Trophoblast cell (in vitro differentiated cells and primary cell): ENCODE data around the gene SHROOM4.

Source experiments
- DNase-seq, 2 donors: peaks; one replicate each; pipeline ENCODE4 v3.0.0-alpha.2; 2016
- H2AFZ ChIP-seq: 2 replicates; pipeline ENCODE4 v1.6.1; 2013; ENCODE audit warnings: low read length, moderate library complexity, mild to moderate bottlenecking; ENCODE audit not compliant: insufficient read depth, poor library complexity
- H2AK5ac ChIP-seq: 2 replicates; pipeline ENCODE4 v1.6.1; 2013; ENCODE audit warnings: mild to moderate bottlenecking, low read length
- H2BK120ac ChIP-seq: 2 replicates; pipeline ENCODE4 v1.6.1; 2013; ENCODE audit warnings: low read length, mild to moderate bottlenecking, moderate library complexity; ENCODE audit not compliant: insufficient read depth, poor library complexity
- H2BK12ac ChIP-seq: 2 replicates; pipeline ENCODE4 v1.6.1; 2013; ENCODE audit warnings: mild to moderate bottlenecking, low read length, moderate library complexity
- H2BK5ac ChIP-seq: 2 replicates; pipeline ENCODE4 v1.6.1; 2013; ENCODE audit warnings: low read length, low read depth, moderate library complexity, mild to moderate bottlenecking; ENCODE audit not compliant: poor library complexity
- H3K14ac ChIP-seq: 2 replicates; pipeline ENCODE4 v1.6.1; 2013; ENCODE audit warnings: mild to moderate bottlenecking, low read length
- H3K18ac ChIP-seq: 2 replicates; pipeline ENCODE4 v1.6.1; 2013; ENCODE audit warnings: mild to moderate bottlenecking, low read length
- H3K23ac ChIP-seq: 2 replicates; pipeline ENCODE4 v1.6.1; 2013; ENCODE audit warnings: low read length
- H3K27ac ChIP-seq: 2 replicates; pipeline ENCODE4 v1.5.1; 2013; ENCODE audit warnings: low read depth, mild to moderate bottlenecking, inconsistent platforms, low read length, moderate library complexity
- H3K27me3 ChIP-seq: 2 replicates; pipeline ENCODE4 v1.6.1; 2013; ENCODE audit warnings: inconsistent platforms, mild to moderate bottlenecking, low read length, moderate library complexity; ENCODE audit not compliant: insufficient read depth
- H3K36me3 ChIP-seq, 2 experiments: 1 replicate in 1 of 2; 2 replicates in 1 of 2; pipeline ENCODE4 v1.6.1; 2013; ENCODE audit warnings: low read length in 2 of 2, mild to moderate bottlenecking in 2 of 2, moderate library complexity in 1 of 2; ENCODE audit not compliant: insufficient read depth in 2 of 2, control insufficient read depth in 1 of 2
- H3K4ac ChIP-seq: 2 replicates; pipeline ENCODE4 v1.6.1; 2013; ENCODE audit warnings: low read depth, mild to moderate bottlenecking, low read length, moderate library complexity
- H3K4me1 ChIP-seq, 2 experiments: 1 replicate in 1 of 2; 2 replicates in 1 of 2; pipeline ENCODE4 v1.6.1; 2013; ENCODE audit warnings: low read length in 2 of 2, mild to moderate bottlenecking in 2 of 2, moderate library complexity in 1 of 2; ENCODE audit not compliant: insufficient read depth in 2 of 2, control insufficient read depth in 1 of 2
- H3K4me2 ChIP-seq: 2 replicates; pipeline ENCODE4 v1.6.1; 2013; ENCODE audit warnings: inconsistent platforms, mild to moderate bottlenecking, low read length, moderate library complexity
- H3K4me3 ChIP-seq: 2 replicates; pipeline ENCODE4 v1.5.1; 2013; ENCODE audit warnings: mild to moderate bottlenecking, low read depth, low read length, inconsistent platforms
- H3K79me1 ChIP-seq: one replicate; pipeline ENCODE4 v1.6.1; 2013; ENCODE audit warnings: low read length
- H3K79me2 ChIP-seq: 2 replicates; pipeline ENCODE4 v1.6.1; 2013; ENCODE audit warnings: low read length, mild to moderate bottlenecking; ENCODE audit not compliant: control insufficient read depth, insufficient read depth, poor library complexity
- H3K9ac ChIP-seq: 2 replicates; pipeline ENCODE4 v1.6.1; 2013; ENCODE audit warnings: mild to moderate bottlenecking, low read length
- H3K9me3 ChIP-seq: 2 replicates; pipeline ENCODE4 v1.6.1; 2013; ENCODE audit warnings: low read depth, mild to moderate bottlenecking, control low read depth, inconsistent platforms, low read length; ENCODE audit not compliant: insufficient read depth
- H4K12ac ChIP-seq: 2 replicates; pipeline ENCODE4 v1.6.1; 2013; ENCODE audit warnings: low read depth, mild to moderate bottlenecking, low read length, moderate library complexity
- H4K8ac ChIP-seq: 2 replicates; pipeline ENCODE4 v1.6.1; 2013; ENCODE audit warnings: low read depth, mild to moderate bottlenecking, low read length, moderate library complexity
- H4K91ac ChIP-seq: one replicate; pipeline ENCODE4 v1.6.1; 2013; ENCODE audit warnings: low read depth, mild to moderate bottlenecking, low read length, moderate library complexity
- WGBS: extraction: QIAGEN DNeasy Blood & Tissue Kit; methylation state at CpG from one replicate; pipeline ENCODE4 v1.1.7; 2013; ENCODE audit warnings: missing lambda C conversion rate; ENCODE audit not compliant: insufficient read length, insufficient coverage; ENCODE audit errors: extremely low coverage; 5-methylcytosine and 5-hydroxymethylcytosine counted together

SHROOM4 gene

DNA sequence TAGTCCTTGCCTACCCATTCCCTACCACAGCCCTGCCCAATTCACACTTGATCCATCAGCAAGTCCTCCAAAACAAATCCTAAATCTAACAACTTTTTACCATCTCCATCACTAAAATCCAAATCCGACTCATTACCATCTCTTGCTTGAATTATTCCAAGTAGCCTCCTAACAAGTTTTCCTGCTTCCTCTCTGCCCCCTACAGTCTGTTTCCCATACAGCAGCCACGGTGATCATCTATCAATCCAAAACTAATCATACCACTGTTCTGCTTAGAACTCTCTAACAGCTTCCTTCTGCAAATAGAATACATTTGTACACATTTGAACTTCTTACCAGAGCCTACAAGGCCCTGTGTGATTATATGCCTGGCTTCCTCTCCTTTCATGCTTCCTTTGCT lies 133.0 kb downstream of the SHROOM4 start:
- H2AK5ac ChIP-seq, result no peak overlapping the region
- H3K9ac ChIP-seq, result no peak overlapping the region
- no peak overlapping the region for H3K27ac ChIP-seq
- H3K9me3 ChIP-seq, result no peaks in the 10 kb centered on the region
- no peak overlapping the region for H4K8ac ChIP-seq
- peak in 1 of 2 donors; percentile 48 for DNase-seq
- H2BK120ac ChIP-seq, result no peak overlapping the region
- H3K23ac ChIP-seq, result no peak overlapping the region
- H3K27me3 ChIP-seq, result no peaks in the 10 kb centered on the region
- H2BK5ac ChIP-seq, result no peak overlapping the region
- no peak overlapping the region for H3K4me3 ChIP-seq
- no peak overlapping the region for H4K91ac ChIP-seq
- H3K79me2 ChIP-seq, result no peaks in the 10 kb centered on the region
- H4K12ac ChIP-seq, result no peak overlapping the region
- H2BK12ac ChIP-seq, result no peak overlapping the region
- no peak overlapping the region for H3K4ac ChIP-seq
- no peaks in the 10 kb centered on the region for H3K36me3 ChIP-seq
- H3K79me1 ChIP-seq, result no peaks in the 10 kb centered on the region
- no peak overlapping the region for H3K14ac ChIP-seq
- H3K4me2 ChIP-seq, result no peak overlapping the region
- no peak overlapping the region for H2AFZ ChIP-seq
- H3K18ac ChIP-seq, result no peak overlapping the region
- 100% methylated on average over 1 of the region's 2 CpGs for WGBS
- H3K4me1 ChIP-seq, result no peaks in the 10 kb centered on the region

DNA sequence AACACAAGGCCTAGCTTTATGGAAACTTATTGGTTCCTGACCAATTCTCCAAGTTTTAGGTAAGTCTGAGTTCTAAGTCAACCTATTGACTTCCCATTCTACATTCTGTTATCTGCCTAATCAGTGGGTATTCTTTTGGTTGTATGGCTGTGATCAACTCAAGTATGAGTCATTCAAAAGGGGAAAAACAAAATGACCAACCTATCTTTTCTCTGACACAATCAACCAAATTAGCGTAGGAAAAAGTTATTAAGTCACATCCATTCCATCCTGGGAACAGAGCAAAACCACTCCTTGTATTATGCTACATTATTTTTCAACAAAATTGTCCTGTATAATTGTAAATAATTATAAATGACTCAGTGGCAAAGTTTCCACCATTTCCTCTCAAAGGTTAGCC lies 136.2 kb downstream of the SHROOM4 start:
- Histone ChIP-seq H3K4ac (no peak overlapping the region), H2AK5ac (no peak overlapping the region), H3K79me2 (no peaks in the 10 kb centered on the region), H3K14ac (no peak overlapping the region), H2AFZ (no peak overlapping the region), H3K23ac (no peak overlapping the region), H3K27ac (no peak overlapping the region), H2BK5ac (no peak overlapping the region), H4K8ac (no peak overlapping the region), H3K4me3 (no peak overlapping the region), H3K9ac (no peak overlapping the region), H3K9me3 (no peaks in the 10 kb centered on the region), H3K4me2 (no peak overlapping the region), H2BK120ac (no peak overlapping the region), H4K12ac (no peak overlapping the region), H3K27me3 (no peaks in the 10 kb centered on the region), H2BK12ac (no peak overlapping the region), H4K91ac (no peak overlapping the region), H3K18ac (no peak overlapping the region), H3K36me3 (no peaks in the 10 kb centered on the region), H3K79me1 (no peaks in the 10 kb centered on the region), H3K4me1 (no peaks in the 10 kb centered on the region)
- no CpG with 5 or more reads among the region's 1 CpG for WGBS
- DNase-seq, result no peak

DNA sequence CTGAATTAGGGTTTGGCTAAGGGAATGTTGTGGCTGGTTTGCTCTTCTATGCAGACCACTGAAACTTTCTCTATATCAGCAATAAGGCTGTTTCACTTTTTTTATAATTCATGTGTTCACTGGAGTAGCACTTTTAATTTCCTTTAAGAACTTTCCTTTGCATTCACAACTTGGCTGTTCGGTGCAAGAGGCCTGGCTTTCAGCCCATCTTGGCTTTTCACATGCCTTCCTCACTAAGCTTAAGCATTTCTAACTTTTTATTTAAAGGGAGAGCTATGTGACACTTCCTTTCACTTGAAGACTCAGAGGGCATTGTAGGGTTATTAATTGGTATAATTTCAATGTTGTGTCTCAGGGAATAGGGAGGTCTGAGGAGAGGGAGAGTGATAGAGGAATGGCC lies 142.3 kb downstream of the SHROOM4 start:
- Histone ChIP-seq H4K8ac (no peak overlapping the region), H3K79me1 (no peaks in the 10 kb centered on the region), H3K4me1 (no peaks in the 10 kb centered on the region), H3K23ac (no peak overlapping the region), H3K4ac (no peak overlapping the region), H2BK120ac (no peak overlapping the region), H3K27ac (no peak overlapping the region), H4K91ac (no peak overlapping the region), H3K27me3 (no peaks in the 10 kb centered on the region), H3K9me3 (no peaks in the 10 kb centered on the region), H3K36me3 (no peaks in the 10 kb centered on the region), H4K12ac (no peak overlapping the region), H2BK12ac (no peak overlapping the region), H3K9ac (no peak overlapping the region), H2BK5ac (no peak overlapping the region), H2AFZ (no peak overlapping the region), H3K4me3 (no peak overlapping the region), H3K14ac (no peak overlapping the region), H2AK5ac (no peak overlapping the region), H3K4me2 (no peak overlapping the region), H3K79me2 (no peaks in the 10 kb centered on the region), H3K18ac (no peak overlapping the region)
- DNase-seq, result no peak
- no CpG with 5 or more reads among the region's 1 CpG for WGBS

GRCh38 chrX:50668860-50669259 lies 145.1 kb downstream of the SHROOM4 start:
- Histone ChIP-seq H3K27me3 (no peaks in the 10 kb centered on the region), H3K27ac (no peak overlapping the region), H3K9ac (no peak overlapping the region), H2AFZ (no peak overlapping the region), H3K23ac (no peak overlapping the region), H2BK5ac (no peak overlapping the region), H3K18ac (no peak overlapping the region), H3K4me2 (no peak overlapping the region), H4K8ac (no peak overlapping the region), H3K4me1 (no peaks in the 10 kb centered on the region), H3K9me3 (no peaks in the 10 kb centered on the region), H3K4me3 (no peak overlapping the region), H3K79me1 (no peaks in the 10 kb centered on the region), H4K12ac (no peak overlapping the region), H3K14ac (no peak overlapping the region), H2BK12ac (no peak overlapping the region), H2AK5ac (no peak overlapping the region), H2BK120ac (no peak overlapping the region), H3K36me3 (no peaks in the 10 kb centered on the region), H3K79me2 (no peaks in the 10 kb centered on the region), H3K4ac (no peak overlapping the region), H4K91ac (no peak overlapping the region)
- DNase-seq, result no peak
- WGBS, result no CpG with 5 or more reads among the region's 1 CpG
